ENCODE measurements around the gene MCUB.

The MCUB gene

GRCh38 chr4:109545401-109545800 is 14.6 kb upstream of the MCUB start:
- Histone ChIP-seq H3K36me3 (ENCODE audit: control insufficient read depth, insufficient read depth, low read length) (no peaks in the 10 kb centered on the region), H3K9me3 (ENCODE audit: control insufficient read depth, low read length) (no peaks in the 10 kb centered on the region), H3K4me3 (ENCODE audit: low read depth, low read length) (no peak overlapping the region), H3K4me2 (ENCODE audit: low read length) (no peak overlapping the region), H3K27me3 (ENCODE audit: control insufficient read depth, insufficient read depth, low read length) (no peaks in the 10 kb centered on the region), H3K4me1 (no peaks in the 10 kb centered on the region), H3K9ac (no peak overlapping the region), H3K27ac (no peak overlapping the region), H3K79me2 (no peaks in the 10 kb centered on the region), H2AFZ (no peak overlapping the region)
- no peak for TF ChIP-seq CTCF (IDR thresholded peaks at IDR 0.05)

GRCh38 chr4:109547394-109547793 is 12.7 kb upstream of the MCUB start:
- Histone ChIP-seq H2AFZ (no peak overlapping the region), H3K4me2 (ENCODE audit: low read length) (no peak overlapping the region), H3K79me2 (no peaks in the 10 kb centered on the region), H3K27me3 (ENCODE audit: control insufficient read depth, insufficient read depth, low read length) (no peaks in the 10 kb centered on the region), H3K4me3 (ENCODE audit: low read depth, low read length) (no peak overlapping the region), H3K4me1 (no peaks in the 10 kb centered on the region), H3K9me3 (ENCODE audit: control insufficient read depth, low read length) (no peaks in the 10 kb centered on the region), H3K36me3 (ENCODE audit: control insufficient read depth, insufficient read depth, low read length) (no peaks in the 10 kb centered on the region), H3K27ac (no peak overlapping the region), H3K9ac (no peak overlapping the region)
- no peak for TF ChIP-seq CTCF (IDR thresholded peaks at IDR 0.05)

- no peak overlapping the region for H3K4me2 ChIP-seq (ENCODE audit: low read length)
- H3K27me3 ChIP-seq (ENCODE audit: control insufficient read depth, insufficient read depth, low read length) = no peaks in the 10 kb centered on the region
- no peak overlapping the region for H3K9ac ChIP-seq
- no peaks in the 10 kb centered on the region for H3K4me1 ChIP-seq
- H3K36me3 ChIP-seq (ENCODE audit: control insufficient read depth, insufficient read depth, low read length) = no peaks in the 10 kb centered on the region
- no peak overlapping the region for H2AFZ ChIP-seq
- H3K79me2 ChIP-seq = no peaks in the 10 kb centered on the region
- H3K4me3 ChIP-seq (ENCODE audit: low read depth, low read length) = no peak overlapping the region
- H3K9me3 ChIP-seq (ENCODE audit: control insufficient read depth, low read length) = no peaks in the 10 kb centered on the region
- TF ChIP-seq CTCF (IDR thresholded peaks at IDR 0.05) = no peak
- no peak overlapping the region for H3K27ac ChIP-seq
Measured at GRCh38 chr4:109548655-109549054, 11.4 kb upstream of the MCUB start.

- H3K4me1 ChIP-seq = no peaks in the 10 kb centered on the region
- no peak overlapping the region for H2AFZ ChIP-seq
- TF ChIP-seq CTCF (IDR thresholded peaks at IDR 0.05) = no peak
- H3K4me2 ChIP-seq (ENCODE audit: low read length) = no peak overlapping the region
- no peaks in the 10 kb centered on the region for H3K36me3 ChIP-seq (ENCODE audit: control insufficient read depth, insufficient read depth, low read length)
- no peak overlapping the region for H3K4me3 ChIP-seq (ENCODE audit: low read depth, low read length)
- H3K27me3 ChIP-seq (ENCODE audit: control insufficient read depth, insufficient read depth, low read length) = no peaks in the 10 kb centered on the region
- H3K27ac ChIP-seq = no peak overlapping the region
- no peak overlapping the region for H3K9ac ChIP-seq
- H3K9me3 ChIP-seq (ENCODE audit: control insufficient read depth, low read length) = no peaks in the 10 kb centered on the region
- H3K79me2 ChIP-seq = no peaks in the 10 kb centered on the region
Measured at GRCh38 chr4:109552237-109552636, 7.8 kb upstream of the MCUB start.

GRCh38 chr4:109553130-109553529 is 6.9 kb upstream of the MCUB start:
- Histone ChIP-seq H3K4me2 (ENCODE audit: low read length) (no peak overlapping the region), H3K4me3 (ENCODE audit: low read depth, low read length) (no peak overlapping the region), H3K9ac (no peak overlapping the region), H3K36me3 (ENCODE audit: control insufficient read depth, insufficient read depth, low read length) (no peaks in the 10 kb centered on the region), H3K27ac (no peak overlapping the region), H3K27me3 (ENCODE audit: control insufficient read depth, insufficient read depth, low read length) (no peaks in the 10 kb centered on the region), H3K4me1 (no peaks in the 10 kb centered on the region), H3K9me3 (ENCODE audit: control insufficient read depth, low read length) (no peaks in the 10 kb centered on the region), H2AFZ (no peak overlapping the region), H3K79me2 (no peaks in the 10 kb centered on the region)
- no peak for TF ChIP-seq CTCF (IDR thresholded peaks at IDR 0.05)

Data from parathyroid adenoma (tissue), 2 donors.